GM18499 (cell line): ENCODE measurements around the gene TRIM14.
"Not testable (repeated sequence)": the region's sequence is repeated elsewhere in the genome, so short reads cannot be mapped to it uniquely, and the experiment has no call there.

Source experiments
- ATAC-seq: cut with Tn5 transposase; IDR thresholded peaks from one replicate; pipeline ENCODE4 v1.9.1; 2021; ENCODE audit warnings: moderate number of reproducible peaks; ENCODE audit not compliant: insufficient read depth, unreplicated experiment

The TRIM14 gene

GRCh38 chr9:98142182-98142907 is 23.3 kb upstream of the TRIM14 start:
- no peak for ATAC-seq

GRCh38 chr9:98140503-98140902 is 21.5 kb upstream of the TRIM14 start:
- no peak for ATAC-seq

- no peak for ATAC-seq
Observed at GRCh38 chr9:98136489-98136888, 17.5 kb upstream of the TRIM14 start.

DNA sequence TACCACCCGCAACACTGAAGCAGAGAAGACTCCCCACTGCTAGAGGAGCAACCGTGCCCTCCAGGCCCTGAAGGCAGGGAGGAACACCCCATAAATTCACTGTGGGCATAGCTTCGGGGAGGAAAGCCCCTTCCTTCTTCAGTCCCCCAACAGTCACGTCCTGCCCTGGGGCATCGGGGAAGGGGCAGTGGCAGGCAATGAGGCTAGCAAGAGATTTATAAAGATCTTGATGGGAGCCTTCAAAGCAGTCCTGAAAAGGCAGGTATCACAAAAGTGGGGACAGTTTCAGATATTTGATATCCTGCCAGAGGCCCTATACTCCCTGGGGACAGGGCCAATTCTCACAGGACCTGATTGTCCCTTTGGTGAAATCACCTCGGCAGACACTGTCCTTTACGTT is 16.9 kb upstream of the TRIM14 start:
- ATAC-seq: no peak

GRCh38 chr9:98135558-98135934 is 16.5 kb upstream of the TRIM14 start:
- ATAC-seq: no peak

DNA sequence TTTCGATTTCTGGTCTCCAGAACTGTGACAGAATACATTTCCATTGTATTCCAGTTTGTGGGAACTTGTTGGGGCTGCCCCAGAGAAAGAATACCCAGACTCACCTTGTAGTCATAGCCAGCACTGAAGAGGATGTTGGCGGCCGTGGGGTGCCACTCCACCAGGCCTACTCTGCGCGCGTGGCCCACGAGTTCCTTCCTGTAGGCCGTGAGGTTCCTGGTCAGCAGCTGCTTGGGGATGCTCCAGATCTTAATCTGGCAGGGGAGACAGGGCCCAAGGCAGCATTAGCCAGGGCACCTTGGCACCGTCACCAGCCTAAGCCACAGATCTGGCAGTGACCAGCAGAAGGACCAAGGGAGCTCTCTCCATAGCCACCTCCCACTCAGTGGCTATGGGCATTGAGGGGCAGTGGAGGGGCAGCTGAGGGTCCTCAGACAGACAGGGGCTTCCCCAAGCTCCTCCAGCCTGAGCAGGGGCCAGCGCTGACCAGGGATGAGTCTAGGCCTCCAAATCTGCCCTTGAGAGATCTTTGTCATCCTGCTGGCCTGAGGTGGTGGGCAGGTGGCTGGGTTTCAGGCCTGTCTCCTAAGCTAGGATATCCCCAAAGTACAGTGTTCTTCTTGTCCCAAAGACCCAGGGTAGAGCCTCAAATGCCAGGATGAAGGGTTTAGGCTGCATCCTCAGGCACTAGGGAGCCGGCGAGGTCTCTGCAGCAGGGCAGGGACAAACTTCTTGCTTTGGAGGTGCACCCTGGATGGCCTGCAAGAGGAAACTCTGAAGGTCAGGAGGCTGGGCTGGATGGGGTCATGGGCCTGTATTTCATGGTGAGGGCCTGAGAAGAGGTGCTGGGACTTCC is 15.9 kb upstream of the TRIM14 start:
- ATAC-seq: no peak

- ATAC-seq: no peak
Observed at GRCh38 chr9:98132806-98133631, 14.0 kb upstream of the TRIM14 start.

DNA sequence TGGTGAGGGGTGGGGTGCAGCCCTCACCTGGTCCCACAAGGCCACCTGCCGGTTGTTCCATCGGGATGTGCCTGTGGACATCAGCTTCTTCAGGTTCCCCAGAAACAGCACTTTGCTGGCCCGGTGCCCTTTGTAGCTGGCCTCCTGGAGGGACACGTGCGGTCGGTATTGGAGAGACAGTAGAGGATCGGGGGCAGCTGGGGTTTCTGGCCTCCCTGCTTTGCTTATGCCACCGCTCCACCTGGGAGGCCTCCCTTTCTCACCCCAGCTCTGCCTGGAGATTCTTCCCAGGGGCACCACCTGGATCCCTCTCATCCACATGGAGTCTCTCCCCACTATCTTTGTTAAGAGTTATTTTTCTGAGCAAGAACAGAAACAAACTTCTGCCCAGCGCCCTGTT is 13.1 kb upstream of the TRIM14 start:
- no peak for ATAC-seq

- no peak for ATAC-seq
Observed at GRCh38 chr9:98130576-98131228, 11.7 kb upstream of the TRIM14 start.

GRCh38 chr9:98130060-98130459 is 11.0 kb upstream of the TRIM14 start:
- not testable (repeated sequence) for ATAC-seq

DNA sequence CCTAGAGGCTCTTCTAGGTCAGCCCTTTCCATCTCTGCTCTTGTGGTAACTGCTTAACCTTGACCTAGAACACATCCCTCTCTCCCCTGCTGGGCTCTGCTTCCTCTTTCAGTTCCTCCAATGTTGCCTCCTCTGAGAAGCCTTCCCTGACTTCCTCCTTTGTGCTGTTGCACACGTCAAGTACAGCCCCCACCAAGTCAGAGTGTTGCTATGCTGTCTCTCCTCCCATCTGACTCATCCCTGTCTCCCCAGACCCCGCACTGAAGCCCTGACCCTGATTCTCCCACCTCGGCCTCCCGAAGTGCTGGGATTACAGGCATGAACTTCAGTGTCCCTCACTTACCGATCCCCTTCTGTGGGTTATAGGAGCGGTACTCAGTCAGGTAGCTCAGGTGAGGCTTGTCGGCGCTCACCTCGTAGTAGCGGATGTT is 10.4 kb upstream of the TRIM14 start:
- peak; percentile 89 for ATAC-seq

DNA sequence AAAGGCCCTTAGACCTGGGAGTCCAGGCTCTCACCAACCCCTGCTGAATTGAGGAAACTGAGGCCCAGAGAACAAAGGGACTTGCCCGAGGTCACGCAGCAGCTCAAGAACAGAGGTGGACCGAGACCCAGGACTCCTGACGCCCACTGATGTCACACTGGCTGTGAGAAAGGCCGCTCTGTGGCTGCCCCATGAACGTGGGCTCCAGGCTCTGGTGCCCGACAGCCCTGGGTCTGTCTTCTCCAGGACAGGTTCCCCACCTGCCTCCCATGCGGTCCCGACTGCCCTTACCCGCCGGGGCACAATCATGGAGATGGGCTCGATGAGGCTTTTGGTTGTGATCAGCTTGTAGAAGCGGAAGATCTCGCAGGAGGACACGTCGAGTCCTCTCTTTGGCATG is 9.3 kb upstream of the TRIM14 start:
- ATAC-seq: no peak

- no peak for ATAC-seq
Observed at GRCh38 chr9:98127226-98127625, 8.2 kb upstream of the TRIM14 start.

DNA sequence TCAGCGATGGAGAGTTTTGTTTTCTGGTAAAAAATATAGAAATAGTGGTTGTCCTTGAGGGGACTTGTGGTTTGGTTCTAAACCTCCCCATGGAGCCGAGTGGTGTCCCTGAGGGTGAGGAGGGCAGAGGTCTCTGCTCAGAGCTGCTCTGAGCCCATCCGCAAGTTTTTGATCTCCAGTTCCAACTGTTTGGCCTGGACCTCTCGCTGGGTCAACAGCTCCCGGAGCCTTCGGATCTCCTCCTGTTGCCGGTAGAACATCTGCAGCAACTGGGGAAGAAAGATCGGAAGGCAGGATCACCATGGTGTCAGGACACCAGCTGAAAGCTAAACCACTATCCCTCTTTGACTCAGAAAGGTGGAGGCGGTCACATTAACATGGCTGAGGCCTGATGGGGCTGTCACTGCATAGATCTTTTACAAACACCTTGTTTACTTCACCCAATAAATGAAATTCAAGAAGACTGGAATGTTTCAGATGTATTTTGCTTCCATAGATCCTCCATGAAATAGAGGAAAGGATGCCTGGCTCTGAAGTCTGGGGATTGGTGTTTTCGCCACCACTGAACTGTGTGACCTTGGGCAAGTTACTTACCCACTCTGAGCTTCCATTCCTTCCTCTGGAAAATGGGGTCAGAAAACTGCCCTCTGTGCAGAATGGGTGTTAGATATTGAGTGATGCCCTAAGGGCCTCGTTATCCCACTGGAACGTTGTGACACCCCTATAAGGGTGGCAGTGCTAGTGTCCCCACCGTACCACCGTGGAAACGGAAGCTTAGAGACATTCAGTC is 5.8 kb upstream of the TRIM14 start:
- no peak for ATAC-seq

- ATAC-seq: not testable (repeated sequence)
Observed at GRCh38 chr9:98124091-98124490, 5.1 kb upstream of the TRIM14 start.

DNA sequence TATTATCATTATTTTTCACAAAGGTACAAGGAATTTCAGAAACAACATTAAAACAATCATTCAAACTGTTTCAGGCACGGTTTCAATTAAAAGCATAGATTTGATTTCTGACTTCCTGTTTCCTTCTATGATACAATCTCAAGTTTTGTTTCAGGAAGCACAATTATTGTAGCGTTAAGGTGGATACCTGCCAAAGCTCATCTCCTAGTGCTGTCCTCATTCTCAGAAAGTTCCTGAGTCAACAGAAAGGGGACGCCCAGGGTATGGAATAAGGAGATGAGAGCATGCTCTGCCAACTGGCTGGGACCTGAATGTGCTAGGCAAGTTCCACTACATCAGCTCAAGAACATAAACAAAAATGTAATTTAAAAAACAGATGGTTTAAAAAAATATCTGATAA is 2.0 kb upstream of the TRIM14 start:
- ATAC-seq: no peak

- no peak for ATAC-seq
Observed at GRCh38 chr9:98120476-98120875, 1.5 kb upstream of the TRIM14 start.

- ATAC-seq: no peak
Observed at GRCh38 chr9:98117984-98118639, 910 bp downstream of the TRIM14 start.

- not testable (repeated sequence) for ATAC-seq
Observed at GRCh38 chr9:98117097-98117496, 1.9 kb downstream of the TRIM14 start.
